GM12878 (cell line): ENCODE data around the gene CLDN9.

Source experiments
- CTCF ChIP-seq, 3 experiments: IDR thresholded peaks in 2 of 3; conservative IDR thresholded peaks in 1 of 3; 2 replicates each; pipeline ENCODE4 v1.5.1; 2011; ENCODE audit warnings: low read depth in 3 of 3, low read length in 3 of 3, mild to moderate bottlenecking in 3 of 3, control low read depth in 2 of 3, moderate library complexity in 2 of 3, inconsistent platforms in 1 of 3, mixed read lengths in 1 of 3; ENCODE audit not compliant: control insufficient read depth in 2 of 3, insufficient read depth in 1 of 3; ENCODE audit errors: extremely low read depth in 1 of 3
- GABPA ChIP-seq: IDR thresholded peaks from 2 replicates; pipeline ENCODE4 v1.6.1; 2014; ENCODE audit warnings: antibody characterized with exemption, low read depth, mild to moderate bottlenecking, inconsistent platforms
- RCOR1 ChIP-seq: conservative IDR thresholded peaks from 2 replicates; pipeline ENCODE4 v1.6.1; 2012; ENCODE audit warnings: low read depth, low read length, improper control_type of control experiment
- ZBTB4 ChIP-seq: fragments of 450-650 bp; formaldehyde crosslinking; IDR thresholded peaks from 2 replicates; pipeline ENCODE4 v1.4.0; 2022; ENCODE audit warnings: mild to moderate bottlenecking, moderate library complexity

- TF ChIP-seq GABPA (no peak), RCOR1 (no peak), ZBTB4 (CRISPR knock-in tag) (no peak), CTCF (IDR thresholded peaks at IDR 0.05 in 2 of 3, conservative IDR thresholded peaks at IDR 0.05 in 1 of 3; ENCODE audit: control insufficient read depth in 2 of 3, extremely low read depth in 1 of 3, insufficient read depth in 1 of 3, low read depth in 3 of 3, low read length in 3 of 3) (no peak)
Measured at GRCh38 chr16:3045758-3046640, 33.3 kb downstream of the CLDN9 start, which contains the start of gene MMP25.
